Mesendoderm (in vitro differentiated cells): ENCODE data around the gene ABHD17A.

Experiments
- DNase-seq: peaks from one replicate; pipeline ENCODE4 v3.0.0; 2013
- H2AK5ac ChIP-seq: 2 replicates; pipeline ENCODE4 v1.6.1; 2013; ENCODE audit warnings: low read length, inconsistent platforms
- H2BK120ac ChIP-seq: 2 replicates; pipeline ENCODE4 v1.6.1; 2013; ENCODE audit warnings: low read depth, mild to moderate bottlenecking, low read length, moderate library complexity, mixed read lengths
- H2BK15ac ChIP-seq: replicated peaks from 2 replicates; pipeline ENCODE4 v1.6.1; 2013; ENCODE audit warnings: low read depth, mild to moderate bottlenecking, moderate library complexity
- H2BK5ac ChIP-seq: 2 replicates; pipeline ENCODE4 v1.6.1; 2013; ENCODE audit warnings: low read length, inconsistent platforms
- H3K18ac ChIP-seq: 2 replicates; pipeline ENCODE4 v1.6.1; 2013; ENCODE audit warnings: mild to moderate bottlenecking, low read length, mixed read lengths
- H3K23ac ChIP-seq: one replicate; pipeline ENCODE4 v1.6.1; 2013; ENCODE audit warnings: low read length
- H3K27ac ChIP-seq: 2 replicates; pipeline ENCODE4 v1.5.1; 2013; ENCODE audit warnings: low read depth, mild to moderate bottlenecking, inconsistent platforms, low read length, moderate library complexity
- H3K27me3 ChIP-seq: 2 replicates; pipeline ENCODE4 v1.6.1; 2013; ENCODE audit warnings: low read length, control low read depth, mild to moderate bottlenecking, inconsistent platforms; ENCODE audit not compliant: insufficient read depth, poor library complexity
- H3K36me3 ChIP-seq: 2 replicates; pipeline ENCODE4 v1.6.1; 2013; ENCODE audit warnings: low read length, inconsistent platforms; ENCODE audit not compliant: control insufficient read depth, insufficient read depth
- H3K4ac ChIP-seq: one replicate; pipeline ENCODE4 v1.6.1; 2013; ENCODE audit warnings: low read depth, mild to moderate bottlenecking, low read length, moderate library complexity
- H3K4me1 ChIP-seq: 2 replicates; pipeline ENCODE4 v1.6.1; 2013; ENCODE audit warnings: low read depth, low read length, inconsistent platforms; ENCODE audit not compliant: control insufficient read depth
- H3K4me2 ChIP-seq: 2 replicates; pipeline ENCODE4 v1.6.1; 2013; ENCODE audit warnings: low read length
- H3K4me3 ChIP-seq: 2 replicates; pipeline ENCODE4 v1.5.1; 2013; ENCODE audit warnings: mild to moderate bottlenecking, low read length
- H3K56ac ChIP-seq: one replicate; pipeline ENCODE4 v1.6.1; 2013; ENCODE audit warnings: low read length
- H3K79me1 ChIP-seq: 2 replicates; pipeline ENCODE4 v1.6.1; 2013; ENCODE audit warnings: low read length, inconsistent platforms
- H3K79me2 ChIP-seq: 2 replicates; pipeline ENCODE4 v1.6.1; 2013; ENCODE audit warnings: mild to moderate bottlenecking, low read length; ENCODE audit not compliant: control insufficient read depth, insufficient read depth
- H3K9ac ChIP-seq: 2 replicates; pipeline ENCODE4 v1.6.1; 2013; ENCODE audit warnings: low read length, inconsistent platforms
- H4K5ac ChIP-seq: one replicate; pipeline ENCODE4 v1.6.1; 2013; ENCODE audit warnings: low read length
- H4K8ac ChIP-seq: one replicate; pipeline ENCODE4 v1.6.1; 2013; ENCODE audit warnings: low read depth, mild to moderate bottlenecking, control low read depth, low read length, moderate library complexity
- whole genome bisulfite sequencing: extraction: QIAGEN DNeasy Blood & Tissue Kit; methylation state at CpG from one replicate; pipeline ENCODE4 v1.1.7; 2013; ENCODE audit warnings: low lambda C conversion rate, missing lambda C conversion rate; ENCODE audit not compliant: insufficient coverage; ENCODE audit errors: extremely low coverage; 5-methylcytosine and 5-hydroxymethylcytosine counted together

ABHD17A gene

DNA sequence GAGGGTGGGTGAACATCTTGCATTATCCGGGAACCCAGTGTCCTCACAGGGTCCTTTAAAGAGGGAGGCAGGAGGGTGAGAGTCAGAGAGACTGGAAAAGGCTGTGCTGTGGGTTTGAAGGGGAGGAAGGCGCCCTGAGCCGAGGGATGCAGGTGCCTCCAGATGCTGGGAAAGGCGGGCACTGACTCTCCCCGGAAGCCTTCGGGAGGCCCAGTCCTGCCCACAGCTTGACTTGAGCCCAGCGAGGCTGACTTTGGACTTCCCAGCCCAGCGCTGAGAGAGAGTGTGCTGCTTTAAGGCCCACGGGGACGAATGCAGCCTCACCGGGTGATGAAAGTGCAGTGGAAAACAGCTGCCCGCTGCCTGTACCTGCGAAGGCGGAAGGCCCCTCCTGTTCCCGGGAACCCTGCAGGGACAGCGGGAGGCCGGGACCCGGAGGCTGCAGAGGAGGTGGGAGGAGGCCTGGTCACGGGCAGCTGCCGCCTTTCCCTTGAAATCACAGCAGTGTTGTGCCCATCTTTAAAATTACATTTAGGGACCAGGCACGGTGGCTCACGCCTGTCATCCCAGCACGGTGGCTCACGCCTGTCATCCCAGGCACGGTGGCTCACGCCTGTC lies 53.1 kb downstream of the ABHD17A start:
- Histone ChIP-seq H4K5ac (no peak overlapping the region), H3K79me1 (peaks cover 26% of the 10 kb centered on the region), H2BK15ac (no peak overlapping the region), H3K4me1 (no peaks in the 10 kb centered on the region), H3K4me2 (no peak overlapping the region), H3K56ac (no peak overlapping the region), H3K79me2 (peaks cover 15% of the 10 kb centered on the region), H2BK120ac (no peak overlapping the region), H3K4ac (no peak overlapping the region), H2AK5ac (no peak overlapping the region), H3K27ac (no peak overlapping the region), H2BK5ac (no peak overlapping the region), H3K4me3 (no peak overlapping the region), H3K27me3 (no peaks in the 10 kb centered on the region), H3K9ac (no peak overlapping the region), H3K36me3 (peaks cover 2% of the 10 kb centered on the region), H4K8ac (no peak overlapping the region), H3K23ac (no peak overlapping the region), H3K18ac (no peak overlapping the region)
- no peak for DNase-seq
- WGBS = no CpG with 5 or more reads among the region's 26 CpGs

DNA sequence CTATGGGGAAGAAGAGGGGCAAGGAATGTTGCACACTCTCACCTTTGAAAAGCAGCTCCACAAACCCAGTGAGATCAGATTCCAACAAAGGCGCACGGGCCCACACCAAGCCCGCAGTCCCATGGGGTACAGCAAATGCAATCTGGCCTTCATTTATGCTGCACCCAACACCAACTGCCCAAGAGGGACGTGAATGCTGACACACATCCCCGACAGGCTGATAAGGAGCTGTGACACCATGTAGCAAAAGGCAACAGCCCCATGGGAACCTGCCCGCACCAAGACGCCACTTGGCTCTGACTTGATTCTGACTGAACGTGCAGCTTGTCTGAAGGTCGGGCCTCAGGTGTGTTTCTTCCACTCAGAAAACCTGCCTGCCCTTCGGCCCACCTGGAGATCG lies 54.3 kb downstream of the ABHD17A start:
- Histone ChIP-seq H3K79me1 (peaks cover 20% of the 10 kb centered on the region), H3K4me2 (no peak overlapping the region), H3K23ac (no peak overlapping the region), H2AK5ac (no peak overlapping the region), H2BK15ac (no peak overlapping the region), H3K4me1 (no peaks in the 10 kb centered on the region), H3K36me3 (peaks cover 2% of the 10 kb centered on the region), H3K4ac (no peak overlapping the region), H3K56ac (no peak overlapping the region), H4K5ac (no peak overlapping the region), H3K9ac (no peak overlapping the region), H3K4me3 (no peak overlapping the region), H3K18ac (no peak overlapping the region), H4K8ac (no peak overlapping the region), H2BK120ac (no peak overlapping the region), H3K27me3 (no peaks in the 10 kb centered on the region), H3K79me2 (peaks cover 9% of the 10 kb centered on the region), H2BK5ac (no peak overlapping the region), H3K27ac (no peak overlapping the region)
- no peak for DNase-seq
- WGBS = no CpG with 5 or more reads among the region's 11 CpGs

DNA sequence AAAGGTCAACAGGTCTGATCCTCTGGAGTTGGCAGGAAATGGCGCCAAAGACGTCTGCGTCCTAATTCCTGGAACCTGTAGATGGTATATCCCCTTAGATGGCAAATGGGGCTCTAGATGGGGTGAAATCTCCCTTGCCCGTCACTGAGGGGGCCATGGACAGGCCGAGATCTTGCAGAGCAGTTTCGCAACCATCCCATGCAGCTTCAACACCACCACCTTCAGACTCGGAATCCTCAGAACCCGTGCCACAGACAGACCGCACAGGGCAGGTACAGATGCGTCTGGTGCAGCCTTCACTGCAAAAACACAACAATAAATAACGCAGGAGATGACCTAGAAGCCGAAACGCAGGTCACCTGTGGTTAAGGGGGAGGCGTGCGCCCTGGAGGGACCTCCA lies 54.7 kb downstream of the ABHD17A start:
- peaks cover 19% of the 10 kb centered on the region for H3K79me1 ChIP-seq
- H2BK15ac ChIP-seq = no peak overlapping the region
- H4K8ac ChIP-seq = no peak overlapping the region
- H3K27ac ChIP-seq = no peak overlapping the region
- WGBS = no CpG with 5 or more reads among the region's 15 CpGs
- no peak overlapping the region for H3K4me2 ChIP-seq
- H3K56ac ChIP-seq = no peak overlapping the region
- no peak overlapping the region for H3K23ac ChIP-seq
- H2BK120ac ChIP-seq = no peak overlapping the region
- H3K4me3 ChIP-seq = no peak overlapping the region
- no peak overlapping the region for H3K18ac ChIP-seq
- no peak for DNase-seq
- no peak overlapping the region for H2BK5ac ChIP-seq
- no peaks in the 10 kb centered on the region for H3K4me1 ChIP-seq
- no peak overlapping the region for H4K5ac ChIP-seq
- H3K79me2 ChIP-seq = peaks cover 5% of the 10 kb centered on the region
- no peak overlapping the region for H3K9ac ChIP-seq
- H3K27me3 ChIP-seq = no peaks in the 10 kb centered on the region
- H3K36me3 ChIP-seq = peaks cover 2% of the 10 kb centered on the region
- H3K4ac ChIP-seq = no peak overlapping the region
- H2AK5ac ChIP-seq = no peak overlapping the region

DNA sequence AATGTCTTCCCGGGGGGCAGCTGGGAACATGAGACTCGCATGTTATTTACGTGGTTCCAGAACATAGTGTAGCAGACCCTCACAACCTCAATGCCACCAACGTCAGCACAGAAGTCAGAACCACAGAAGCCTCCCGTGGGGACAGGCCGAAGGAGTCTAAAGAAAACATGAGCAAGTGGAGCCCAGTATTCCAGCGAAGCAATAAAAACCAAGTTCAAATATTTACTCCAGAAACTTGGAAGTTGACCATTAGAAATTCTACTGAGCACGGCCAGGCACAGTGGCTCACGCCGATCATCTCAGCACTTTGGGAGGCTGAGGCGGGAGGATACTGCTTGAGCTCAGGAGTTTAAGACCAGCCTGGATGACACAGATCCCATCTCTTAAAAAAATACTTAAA lies 55.3 kb downstream of the ABHD17A start:
- no CpG with 5 or more reads among the region's 11 CpGs for WGBS
- no peak overlapping the region for H3K23ac ChIP-seq
- H2BK120ac ChIP-seq = no peak overlapping the region
- H3K56ac ChIP-seq = no peak overlapping the region
- H2AK5ac ChIP-seq = no peak overlapping the region
- peaks cover 17% of the 10 kb centered on the region for H3K79me1 ChIP-seq
- no peak overlapping the region for H2BK15ac ChIP-seq
- H3K27ac ChIP-seq = no peak overlapping the region
- H3K9ac ChIP-seq = no peak overlapping the region
- no peak for DNase-seq
- H3K36me3 ChIP-seq = peaks cover 2% of the 10 kb centered on the region
- H3K4me2 ChIP-seq = no peak overlapping the region
- H3K4me3 ChIP-seq = no peak overlapping the region
- no peak overlapping the region for H4K8ac ChIP-seq
- no peak overlapping the region for H2BK5ac ChIP-seq
- no peak overlapping the region for H3K4ac ChIP-seq
- no peaks in the 10 kb centered on the region for H3K4me1 ChIP-seq
- H3K79me2 ChIP-seq = peaks cover 5% of the 10 kb centered on the region
- no peak overlapping the region for H3K18ac ChIP-seq
- no peak overlapping the region for H4K5ac ChIP-seq
- H3K27me3 ChIP-seq = no peaks in the 10 kb centered on the region

DNA sequence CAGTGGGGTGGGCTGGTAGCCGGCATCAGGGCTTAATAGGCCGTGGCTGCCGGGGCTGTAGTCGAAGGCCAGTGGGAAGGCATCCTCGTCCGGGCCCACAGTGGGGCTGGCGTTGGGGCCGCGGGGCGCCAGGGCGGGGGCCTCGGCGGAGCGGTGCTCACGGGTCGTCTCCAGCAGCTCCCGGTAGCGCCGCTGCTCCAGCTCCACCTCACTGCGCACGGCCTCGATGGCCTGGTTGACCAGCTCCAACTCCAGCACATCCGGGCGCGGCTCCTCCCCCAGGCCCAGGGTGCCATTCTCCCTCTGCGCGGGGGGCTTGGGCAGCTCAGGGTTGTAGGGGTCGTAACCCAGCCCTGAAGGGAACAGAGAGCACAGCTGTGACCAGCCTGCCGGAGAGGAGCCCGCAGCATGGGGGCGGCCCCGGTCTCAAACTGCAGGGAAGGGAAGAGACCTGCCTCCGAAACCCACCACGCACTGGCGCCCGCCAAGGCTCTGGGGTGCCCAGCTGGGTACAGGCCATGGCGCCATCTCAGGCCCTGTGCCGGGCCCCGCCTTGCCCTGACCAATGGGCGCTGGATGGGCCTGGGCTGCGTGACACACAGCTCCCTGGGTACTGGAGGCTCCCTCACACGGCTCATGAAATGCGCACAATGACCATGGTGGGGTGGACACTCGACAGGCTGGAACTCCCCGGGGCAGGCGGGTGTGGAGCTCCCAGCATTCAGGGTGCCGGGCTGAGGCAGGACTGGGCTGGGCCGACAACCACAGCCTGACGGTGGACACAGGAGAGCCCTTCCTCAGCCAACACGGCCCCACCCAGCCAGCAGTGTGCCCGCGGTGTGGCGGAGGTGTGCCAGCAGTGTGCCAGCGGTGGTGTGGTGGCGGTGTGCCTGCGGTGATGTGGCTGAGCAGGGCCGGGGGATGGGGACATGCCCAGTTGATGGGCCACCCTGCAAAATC lies 56.7 kb downstream of the ABHD17A start:
- Histone ChIP-seq H3K4me2 (no peak overlapping the region), H3K36me3 (peaks cover 2% of the 10 kb centered on the region), H3K9ac (no peak overlapping the region), H4K5ac (no peak overlapping the region), H3K4ac (no peak overlapping the region), H3K79me1 (peaks cover 14% of the 10 kb centered on the region), H3K18ac (no peak overlapping the region), H2BK15ac (no peak overlapping the region), H3K27ac (no peak overlapping the region), H3K27me3 (no peaks in the 10 kb centered on the region), H3K4me1 (no peaks in the 10 kb centered on the region), H2BK5ac (no peak overlapping the region), H3K56ac (no peak overlapping the region), H4K8ac (no peak overlapping the region), H2AK5ac (no peak overlapping the region), H3K79me2 (peaks cover 1% of the 10 kb centered on the region), H2BK120ac (no peak overlapping the region), H3K4me3 (no peak overlapping the region), H3K23ac (no peak overlapping the region)
- WGBS = no CpG with 5 or more reads among the region's 57 CpGs
- no peak for DNase-seq
